Sigmoid colon (tissue), 7 donors: Measurements from ENCODE around the gene ADAM19. TPM values are rescaled to one million over a fixed set of nuclear protein-coding genes. Genes with fewer than 3 reads are reported as not detected.

Source experiments
- DNase-seq: peaks from one replicate; pipeline ENCODE4 v3.0.0-alpha.2; 2019
- H3K27ac ChIP-seq, 4 donors: fragments of 200-600 bp; sonication (generic); one replicate each; pipeline ENCODE4 v1.5.1; 2016 to 2019; ENCODE audit warnings: mild to moderate bottlenecking in 1 of 4
- H3K27me3 ChIP-seq, 3 donors: fragments of 200-600 bp; sonication (generic); one replicate each; pipeline ENCODE4 v1.5.1; 2019; ENCODE audit warnings: mild to moderate bottlenecking in 1 of 3
- H3K36me3 ChIP-seq, 4 donors: fragments of 200-600 bp; sonication (generic); one replicate each; pipeline ENCODE4 v1.5.1; 2016 to 2019
- H3K4me1 ChIP-seq, 4 donors: fragments of 200-600 bp; sonication (generic); one replicate each; pipeline ENCODE4 v1.5.1; 2017 to 2019
- H3K4me3 ChIP-seq, 4 donors: fragments of 200-600 bp; sonication (generic); one replicate each; pipeline ENCODE4 v1.5.1; 2017 to 2019; ENCODE audit warnings: mild to moderate bottlenecking in 2 of 4, moderate library complexity in 1 of 4
- H3K9me3 ChIP-seq, 4 donors: fragments of 200-600 bp in 3 of 4; sonication (generic) in 3 of 4; one replicate each; pipeline versions ENCODE4 v1.5.1 to v1.6.1; 2013 to 2019
- CTCF ChIP-seq, 4 experiments: fragments of 450-650 bp in 3 of 4; fragments of 200-600 bp in 1 of 4; IDR thresholded peaks; one replicate each; pipeline ENCODE4 v1.5.1; 2016 to 2019; ENCODE audit warnings: antibody characterized with exemption in 4 of 4, mild to moderate bottlenecking in 3 of 4, moderate library complexity in 2 of 4
- EP300 ChIP-seq, 4 donors: sonication (generic); formaldehyde crosslinking; IDR thresholded peaks; one replicate each; pipeline ENCODE4 v1.6.1; 2017; ENCODE audit warnings: antibody characterized with exemption in 4 of 4
- POLR2A ChIP-seq, 2 donors: fragments of 450-650 bp; IDR thresholded peaks; one replicate each; pipeline ENCODE4 v1.6.1; 2016; ENCODE audit warnings: antibody characterized with exemption in 2 of 2, mild to moderate bottlenecking in 2 of 2, moderate library complexity in 2 of 2
- POLR2AphosphoS5 ChIP-seq, 4 donors: sonication (generic); formaldehyde crosslinking; IDR thresholded peaks; one replicate each; pipeline ENCODE4 v1.6.1; 2017; ENCODE audit warnings: antibody characterized with exemption in 4 of 4
- WGBS, 2 donors: extraction: QIAGEN DNeasy Blood & Tissue Kit; methylation state at CpG; one replicate each; pipeline ENCODE4 v1.1.7; 2013; 5-methylcytosine and 5-hydroxymethylcytosine counted together
- intact Hi-C: fragments of 100-400 bp; cut with DNase I; formaldehyde crosslinking; loops from one replicate; pipeline ENCODE4 v1.15.1; 2023
- polyA plus RNA-seq, 3 donors: library from polyadenylated mRNA; stranded (reverse); fragments of 200-250 nt; gene quantifications; one replicate each; pipeline ENCODE4 v1.2.3, GENCODE V29; 2013
- total RNA-seq, 4 donors: library from RNA; depleted of rRNA; stranded (reverse); fragments of >200 nt; gene quantifications; one replicate each; pipeline ENCODE4 v1.1.0, GENCODE V29; 2016
- donor health status: healthy with polysubstance abuse.
- donor health status: Bipolar disorder and iron deficiency.
- donor health status: healthy.

The ADAM19 gene
- total and polyA plus RNA-seq, 7 donors, result 1.2 to 53.2 (median 18.8) TPM

GRCh38 chr5:157610990-157611389, 35.4 kb upstream of the ADAM19 start:
- H3K36me3 ChIP-seq, result no peaks in the 10 kb centered on the region
- H3K9me3 ChIP-seq, result no peaks in the 10 kb centered on the region
- DNase-seq, result no peak
- intact Hi-C loops, result no loop called here
- H3K27ac ChIP-seq, result no peak overlapping the region
- 91 to 92% methylated on average over 5 of the region's 5 CpGs for WGBS, 2 donors
- no peak overlapping the region for H3K4me3 ChIP-seq
- H3K4me1 ChIP-seq, result peaks cover 0 to 17% (median 11%) of the 10 kb centered on the region in 4 donors
- TF ChIP-seq EP300 (IDR thresholded peaks at IDR 0.05) (no peak), POLR2AphosphoS5 (IDR thresholded peaks at IDR 0.05) (no peak), CTCF (IDR thresholded peaks at IDR 0.05) (no peak), POLR2A (IDR thresholded peaks at IDR 0.05) (no peak)
- H3K27me3 ChIP-seq, result no peaks in the 10 kb centered on the region

GRCh38 chr5:157608972-157609565, 33.5 kb upstream of the ADAM19 start:
- no peak for TF ChIP-seq POLR2AphosphoS5 (IDR thresholded peaks at IDR 0.05)
- no peak for TF ChIP-seq EP300 (IDR thresholded peaks at IDR 0.05)
- TF ChIP-seq CTCF (IDR thresholded peaks at IDR 0.05), result no peak
- TF ChIP-seq POLR2A (IDR thresholded peaks at IDR 0.05), result no peak
- WGBS, 2 donors, result 77 to 80% methylated on average over 8 of the region's 8 CpGs

GRCh38 chr5:157607371-157608161, 32.0 kb upstream of the ADAM19 start:
- Histone ChIP-seq H3K4me1 (peaks cover 0 to 9% (median 7%) of the 10 kb centered on the region in 4 donors), H3K36me3 (no peaks in the 10 kb centered on the region), H3K9me3 (no peaks in the 10 kb centered on the region), H3K4me3 (no peak overlapping the region), H3K27me3 (no peaks in the 10 kb centered on the region), H3K27ac (peak overlapping the region in 1 of 4 donors; percentile 19)
- WGBS, 2 donors, result 53 to 60% methylated on average over 7 of the region's 7 CpGs
- intact Hi-C loops, result no loop called here
- TF ChIP-seq POLR2AphosphoS5 (IDR thresholded peaks at IDR 0.05) (peak in 3 of 4 donors; percentile 51 to 61 (median 53)), POLR2A (IDR thresholded peaks at IDR 0.05) (no peak), CTCF (IDR thresholded peaks at IDR 0.05) (no peak), EP300 (IDR thresholded peaks at IDR 0.05) (peak in 2 of 4 donors; percentile 13 to 17)
- no peak for DNase-seq

More at GRCh38 chr5:157608972-157609565, 33.5 kb upstream of the ADAM19 start:
- Histone ChIP-seq H3K4me1 (peaks cover 0 to 17% (median 11%) of the 10 kb centered on the region in 4 donors), H3K27ac (no peak overlapping the region), H3K36me3 (no peaks in the 10 kb centered on the region), H3K27me3 (no peaks in the 10 kb centered on the region), H3K9me3 (no peaks in the 10 kb centered on the region), H3K4me3 (no peak overlapping the region)
- intact Hi-C loops, result no loop called here
- no peak for DNase-seq

GRCh38 chr5:157606046-157606445, 30.5 kb upstream of the ADAM19 start:
- WGBS, 2 donors, result 98% methylated on average over 2 of the region's 2 CpGs
- no peak for TF ChIP-seq EP300 (IDR thresholded peaks at IDR 0.05)
- no peak for TF ChIP-seq POLR2A (IDR thresholded peaks at IDR 0.05)
- DNase-seq, result no peak
- no peaks in the 10 kb centered on the region for H3K27me3 ChIP-seq
- no peaks in the 10 kb centered on the region for H3K4me1 ChIP-seq
- no peaks in the 10 kb centered on the region for H3K9me3 ChIP-seq
- intact Hi-C loops, result no loop called here
- no peaks in the 10 kb centered on the region for H3K36me3 ChIP-seq
- no peak overlapping the region for H3K4me3 ChIP-seq
- no peak overlapping the region for H3K27ac ChIP-seq
